Measurements from ENCODE around the gene MAP4K3. TPM values are rescaled to one million over a fixed set of nuclear protein-coding genes. Genes with fewer than 3 reads are reported as not detected.
A peak's percentile ranks its signal among the peaks of the same experiment; 100 is the strongest.

The MAP4K3 gene
- total RNA-seq, 4 donors from 2014 or later: 39.6 to 72.5 (median 53.8) TPM

- H3K27ac ChIP-seq (replicated peaks in 1 of 4): no peak overlapping the region
- intact Hi-C loops (cut with DNase I): no loop called here
These were observed 35.8 kb downstream of the MAP4K3 start for GRCh38 chr2:39401319-39401718.

DNA sequence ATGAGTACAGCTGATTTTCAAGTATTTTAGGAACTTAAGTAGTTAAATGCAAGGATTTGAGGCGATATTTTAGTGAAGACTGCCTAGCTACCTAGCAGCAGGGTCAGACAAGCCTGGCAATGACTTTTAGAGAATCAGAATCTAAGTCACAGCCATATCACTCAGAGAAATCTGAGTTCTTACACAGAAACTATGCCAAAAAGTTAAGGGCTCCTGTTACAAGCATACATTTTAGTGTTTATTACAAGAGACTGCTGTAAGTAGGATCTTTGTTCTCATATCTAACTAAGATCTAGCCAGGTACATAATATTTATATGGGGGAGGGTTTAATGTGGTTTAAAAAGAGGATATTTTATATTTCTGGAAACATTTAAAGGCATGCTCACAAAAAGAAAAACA lies 37.5 kb downstream of the MAP4K3 start:
- WGBS: 73% methylated on average over 1 of the region's 1 CpG
- DNase-seq (ENCODE audit: extremely low spot score): no peak
- Histone ChIP-seq H3K4me3 (no peak overlapping the region), H3K27me3 (no peaks in the 10 kb centered on the region), H3K4me1 (peaks cover 39 to 84% (median 74%) of the 10 kb centered on the region in 4 donors), H3K27ac (replicated peaks in 1 of 4) (peak overlapping the region in 1 of 4 donors; percentile 44), H3K36me3 (no peaks in the 10 kb centered on the region), H3K9me3 (no peaks in the 10 kb centered on the region)
- intact Hi-C loops (cut with DNase I): no loop called here
- TF ChIP-seq CTCF (IDR thresholded peaks at IDR 0.05) (no peak), POLR2AphosphoS5 (IDR thresholded peaks at IDR 0.05) (no peak), POLR2A (IDR thresholded peaks at IDR 0.05; ENCODE audit: low read depth) (no peak), EP300 (IDR thresholded peaks at IDR 0.05) (no peak)

More at GRCh38 chr2:39401319-39401718, 35.8 kb downstream of the MAP4K3 start:
- peaks cover 39 to 84% (median 69%) of the 10 kb centered on the region in 4 donors for H3K4me1 ChIP-seq
- TF ChIP-seq CTCF (IDR thresholded peaks at IDR 0.05) (no peak), POLR2A (IDR thresholded peaks at IDR 0.05; ENCODE audit: low read depth) (no peak), EP300 (IDR thresholded peaks at IDR 0.05) (no peak), POLR2AphosphoS5 (IDR thresholded peaks at IDR 0.05) (no peak)
- H3K9me3 ChIP-seq: no peaks in the 10 kb centered on the region
- 97% methylated on average over 8 of the region's 8 CpGs for WGBS
- H3K36me3 ChIP-seq: no peaks in the 10 kb centered on the region
- no peak overlapping the region for H3K4me3 ChIP-seq
- H3K27me3 ChIP-seq: no peaks in the 10 kb centered on the region
- no peak for DNase-seq (ENCODE audit: extremely low spot score)

DNA sequence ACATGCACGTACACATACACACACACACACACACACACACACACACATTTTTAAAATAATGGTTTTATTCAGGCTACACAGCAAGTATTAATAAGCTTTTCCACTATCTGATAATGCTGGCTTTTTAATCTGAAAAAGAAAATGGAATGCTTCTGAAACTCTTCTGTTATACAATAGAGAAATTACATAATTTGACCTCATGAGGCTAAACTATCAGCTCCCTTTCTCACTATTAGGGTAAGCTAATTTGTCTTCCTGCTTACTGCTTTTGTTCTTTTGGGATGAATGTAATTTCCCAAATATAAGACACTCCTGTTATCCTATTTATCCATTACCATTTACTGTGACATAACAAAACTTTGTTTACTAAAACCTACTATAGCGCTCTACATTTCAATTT lies 41.8 kb downstream of the MAP4K3 start:
- no peaks in the 10 kb centered on the region for H3K36me3 ChIP-seq
- no peaks in the 10 kb centered on the region for H3K9me3 ChIP-seq
- no peaks in the 10 kb centered on the region for H3K27me3 ChIP-seq
- TF ChIP-seq CTCF (IDR thresholded peaks at IDR 0.05) (no peak), POLR2AphosphoS5 (IDR thresholded peaks at IDR 0.05) (no peak), EP300 (IDR thresholded peaks at IDR 0.05) (no peak), POLR2A (IDR thresholded peaks at IDR 0.05; ENCODE audit: low read depth) (no peak)
- intact Hi-C loops (cut with DNase I): no loop called here
- 73% methylated on average over 2 of the region's 2 CpGs for WGBS
- no peak overlapping the region for H3K27ac ChIP-seq (replicated peaks in 1 of 4)
- DNase-seq (ENCODE audit: extremely low spot score): no peak
- no peak overlapping the region for H3K4me3 ChIP-seq
- H3K4me1 ChIP-seq: peaks cover 25 to 69% (median 57%) of the 10 kb centered on the region in 4 donors

GRCh38 chr2:39394516-39394961 lies 42.5 kb downstream of the MAP4K3 start:
- Histone ChIP-seq H3K4me3 (no peak overlapping the region), H3K27me3 (no peaks in the 10 kb centered on the region), H3K9me3 (no peaks in the 10 kb centered on the region), H3K36me3 (no peaks in the 10 kb centered on the region), H3K27ac (replicated peaks in 1 of 4) (peak overlapping the region in 3 of 4 donors; percentile 4 to 30 (median 12)), H3K4me1 (peaks cover 24 to 69% (median 58%) of the 10 kb centered on the region in 4 donors)
- no peak for TF ChIP-seq CTCF (IDR thresholded peaks at IDR 0.05)
- no peak for TF ChIP-seq POLR2A (IDR thresholded peaks at IDR 0.05; ENCODE audit: low read depth)
- no peak for TF ChIP-seq EP300 (IDR thresholded peaks at IDR 0.05)
- no peak for TF ChIP-seq POLR2AphosphoS5 (IDR thresholded peaks at IDR 0.05)
- WGBS: 22% methylated on average over 5 of the region's 5 CpGs
- intact Hi-C loops (cut with DNase I): no loop called here
- no peak for DNase-seq (ENCODE audit: extremely low spot score)

DNA sequence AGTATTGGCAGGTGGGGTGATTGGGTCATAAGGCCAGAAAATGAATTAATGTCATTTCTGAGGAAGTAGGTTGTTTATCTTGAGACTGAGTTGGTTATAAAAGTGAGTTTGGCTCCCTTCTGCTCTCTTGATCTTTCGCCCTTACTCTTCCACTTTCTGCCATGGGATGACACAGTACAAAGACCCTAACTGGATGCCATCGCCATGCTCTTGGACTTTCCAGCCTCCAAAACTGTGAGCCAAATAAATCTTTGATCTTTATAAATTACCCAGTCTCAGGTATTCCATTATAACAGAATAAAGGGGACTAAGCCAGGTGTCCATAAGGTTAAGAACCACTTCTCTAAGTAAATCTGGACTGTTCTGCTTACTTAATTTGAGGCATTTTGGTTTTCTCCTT lies 44.4 kb downstream of the MAP4K3 start:
- Histone ChIP-seq H3K27me3 (no peaks in the 10 kb centered on the region), H3K27ac (replicated peaks in 1 of 4) (no peak overlapping the region), H3K4me3 (no peak overlapping the region), H3K9me3 (no peaks in the 10 kb centered on the region), H3K4me1 (peaks cover 43 to 71% (median 61%) of the 10 kb centered on the region in 4 donors), H3K36me3 (no peaks in the 10 kb centered on the region)
- TF ChIP-seq EP300 (IDR thresholded peaks at IDR 0.05): no peak
- TF ChIP-seq POLR2A (IDR thresholded peaks at IDR 0.05; ENCODE audit: low read depth): no peak
- no peak for TF ChIP-seq CTCF (IDR thresholded peaks at IDR 0.05)
- TF ChIP-seq POLR2AphosphoS5 (IDR thresholded peaks at IDR 0.05): no peak
- intact Hi-C loops (cut with DNase I): no loop called here
- 70% methylated on average over 2 of the region's 2 CpGs for WGBS
- DNase-seq (ENCODE audit: extremely low spot score): no peak

All from esophagus muscularis mucosa (tissue), 4 donors.